Measurements from ENCODE around the gene NTM.
A peak's percentile ranks its signal among the peaks of the same experiment; 100 is the strongest.

NTM gene

GRCh38 chr11:132114743-132115142, 744.3 kb downstream of the NTM start:
- DNase-seq (ENCODE audit: low read depth) = no peak

- no peak for DNase-seq (ENCODE audit: low read depth)
Measured at GRCh38 chr11:132115454-132115853, 745.0 kb downstream of the NTM start.

GRCh38 chr11:132116516-132116915, 746.1 kb downstream of the NTM start:
- no peak for DNase-seq (ENCODE audit: low read depth)

GRCh38 chr11:132118661-132119060, 748.2 kb downstream of the NTM start:
- DNase-seq (ENCODE audit: low read depth) = no peak

- no peak for DNase-seq (ENCODE audit: low read depth)
Measured at GRCh38 chr11:132119573-132119972, 749.2 kb downstream of the NTM start.

- DNase-seq (ENCODE audit: low read depth) = no peak
Measured at GRCh38 chr11:132122735-132123134, 752.3 kb downstream of the NTM start.

- DNase-seq (ENCODE audit: low read depth) = no peak
Measured at GRCh38 chr11:132123449-132123848, 753.0 kb downstream of the NTM start.

GRCh38 chr11:132123854-132124835, 753.7 kb downstream of the NTM start:
- DNase-seq (ENCODE audit: low read depth) = no peak

GRCh38 chr11:132125988-132126871, 755.8 kb downstream of the NTM start:
- DNase-seq (ENCODE audit: low read depth) = peak; percentile 14

GRCh38 chr11:132126973-132127899, 756.8 kb downstream of the NTM start:
- DNase-seq (ENCODE audit: low read depth) = peak; percentile 72

GRCh38 chr11:132127900-132128288, 757.5 kb downstream of the NTM start:
- DNase-seq (ENCODE audit: low read depth) = no peak

- DNase-seq (ENCODE audit: low read depth) = no peak
Measured at GRCh38 chr11:132131047-132131446, 760.6 kb downstream of the NTM start.

- DNase-seq (ENCODE audit: low read depth) = no peak
Measured at GRCh38 chr11:132131961-132132360, 761.5 kb downstream of the NTM start.

- peak; percentile 53 for DNase-seq (ENCODE audit: low read depth)
Measured at GRCh38 chr11:132134322-132134721, 763.9 kb downstream of the NTM start.

GRCh38 chr11:132137289-132137980, 767.0 kb downstream of the NTM start:
- no peak for DNase-seq (ENCODE audit: low read depth)

GRCh38 chr11:132137981-132138313, 767.5 kb downstream of the NTM start:
- no peak for DNase-seq (ENCODE audit: low read depth)

GRCh38 chr11:132139181-132139580, 768.8 kb downstream of the NTM start:
- no peak for DNase-seq (ENCODE audit: low read depth)

- DNase-seq (ENCODE audit: low read depth) = no peak
Measured at GRCh38 chr11:132140056-132140455, 769.6 kb downstream of the NTM start.

GRCh38 chr11:132142121-132142520, 771.7 kb downstream of the NTM start:
- DNase-seq (ENCODE audit: low read depth) = no peak

- DNase-seq (ENCODE audit: low read depth) = no peak
Measured at GRCh38 chr11:132142554-132142953, 772.1 kb downstream of the NTM start.

GRCh38 chr11:132147464-132147863, 777.0 kb downstream of the NTM start:
- DNase-seq (ENCODE audit: low read depth) = no peak
